MM.1S (cell line): Measurements from ENCODE around the gene LARGE1.

Experiments used
- EZH2 ChIP-seq: fragments of 300-600 bp; sonication (generic); optimal IDR thresholded peaks from 2 replicates; pipeline ENCODE3; 2017; ENCODE audit warnings: low read depth, mild to moderate bottlenecking, antibody characterized with exemption, low read length, mixed read lengths
- TF ChIP-seq, protein P1 (sequence below): fragments of 300-600 bp; sonication (generic); IDR thresholded peaks from 2 replicates; pipeline ENCODE4 v1.5.1; 2016; ENCODE audit warnings: antibody characterized with exemption, low read length, mixed read lengths

DNA sequence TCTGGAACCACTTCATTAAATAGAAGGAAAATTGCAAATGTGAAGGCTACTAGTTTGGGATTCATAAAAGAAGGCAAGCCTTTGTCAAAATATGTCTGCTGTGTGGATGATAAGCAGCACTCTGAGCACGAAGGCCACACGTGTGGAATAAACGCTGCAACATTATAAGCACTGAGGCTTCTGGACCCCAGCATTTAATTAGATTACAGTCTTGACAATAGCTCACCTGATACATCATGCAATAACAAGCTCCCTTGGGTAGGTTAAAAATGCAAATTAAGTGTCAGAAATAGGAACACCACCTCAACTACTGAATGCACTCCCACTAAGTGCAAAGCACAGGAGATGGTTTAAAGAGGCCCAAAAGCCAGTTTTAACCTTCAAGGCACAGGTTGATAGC lies 179.3 kb downstream of the LARGE1 start:
- TF ChIP-seq, protein P1, sequence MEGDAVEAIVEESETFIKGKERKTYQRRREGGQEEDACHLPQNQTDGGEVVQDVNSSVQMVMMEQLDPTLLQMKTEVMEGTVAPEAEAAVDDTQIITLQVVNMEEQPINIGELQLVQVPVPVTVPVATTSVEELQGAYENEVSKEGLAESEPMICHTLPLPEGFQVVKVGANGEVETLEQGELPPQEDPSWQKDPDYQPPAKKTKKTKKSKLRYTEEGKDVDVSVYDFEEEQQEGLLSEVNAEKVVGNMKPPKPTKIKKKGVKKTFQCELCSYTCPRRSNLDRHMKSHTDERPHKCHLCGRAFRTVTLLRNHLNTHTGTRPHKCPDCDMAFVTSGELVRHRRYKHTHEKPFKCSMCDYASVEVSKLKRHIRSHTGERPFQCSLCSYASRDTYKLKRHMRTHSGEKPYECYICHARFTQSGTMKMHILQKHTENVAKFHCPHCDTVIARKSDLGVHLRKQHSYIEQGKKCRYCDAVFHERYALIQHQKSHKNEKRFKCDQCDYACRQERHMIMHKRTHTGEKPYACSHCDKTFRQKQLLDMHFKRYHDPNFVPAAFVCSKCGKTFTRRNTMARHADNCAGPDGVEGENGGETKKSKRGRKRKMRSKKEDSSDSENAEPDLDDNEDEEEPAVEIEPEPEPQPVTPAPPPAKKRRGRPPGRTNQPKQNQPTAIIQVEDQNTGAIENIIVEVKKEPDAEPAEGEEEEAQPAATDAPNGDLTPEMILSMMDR = no peak
- TF ChIP-seq EZH2 = no peak
